HuH-7.5 (cell line): ENCODE measurements around the gene AKT1.
A peak's percentile ranks its signal among the peaks of the same experiment; 100 is the strongest.

Experiments
- DNase-seq: peaks from one replicate; pipeline ENCODE4 v3.0.0; 2011; ENCODE audit warnings: low spot score

The AKT1 gene

DNA sequence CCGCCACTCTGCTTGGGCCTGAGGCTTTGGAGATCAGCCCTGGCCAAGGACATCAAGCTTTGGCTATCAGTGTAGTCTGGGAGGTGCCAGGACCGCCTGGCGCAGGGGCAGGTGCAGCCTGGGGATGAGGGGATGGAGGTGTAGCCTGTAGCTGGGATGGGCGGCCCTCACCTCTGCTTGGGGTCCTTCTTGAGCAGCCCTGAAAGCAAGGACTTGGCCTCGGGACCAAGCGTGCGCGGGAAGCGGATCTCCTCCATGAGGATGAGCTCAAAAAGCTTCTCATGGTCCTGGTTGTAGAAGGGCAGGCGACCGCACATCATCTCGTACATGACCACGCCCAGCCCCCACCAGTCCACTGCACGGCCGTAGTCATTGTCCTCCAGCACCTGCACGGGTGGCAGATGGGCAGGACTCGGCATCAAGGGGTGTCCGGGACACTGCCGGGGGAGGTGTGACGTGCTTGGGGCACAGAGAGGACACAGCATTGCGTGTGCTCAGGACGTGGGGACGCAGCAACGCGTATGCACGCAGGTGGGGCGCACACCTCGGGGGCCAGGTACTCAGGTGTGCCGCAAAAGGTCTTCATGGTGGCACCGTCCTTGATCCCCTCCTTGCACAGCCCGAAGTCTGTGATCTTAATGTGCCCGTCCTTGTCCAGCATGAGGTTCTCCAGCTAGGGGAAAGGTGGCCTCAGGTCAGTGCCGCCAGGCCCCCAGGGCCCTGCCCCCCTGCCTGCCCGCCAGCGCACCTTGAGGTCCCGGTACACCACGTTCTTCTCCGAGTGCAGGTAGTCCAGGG, 22.6 kb downstream of the AKT1 start:
- DNase-seq, result no peak

DNA sequence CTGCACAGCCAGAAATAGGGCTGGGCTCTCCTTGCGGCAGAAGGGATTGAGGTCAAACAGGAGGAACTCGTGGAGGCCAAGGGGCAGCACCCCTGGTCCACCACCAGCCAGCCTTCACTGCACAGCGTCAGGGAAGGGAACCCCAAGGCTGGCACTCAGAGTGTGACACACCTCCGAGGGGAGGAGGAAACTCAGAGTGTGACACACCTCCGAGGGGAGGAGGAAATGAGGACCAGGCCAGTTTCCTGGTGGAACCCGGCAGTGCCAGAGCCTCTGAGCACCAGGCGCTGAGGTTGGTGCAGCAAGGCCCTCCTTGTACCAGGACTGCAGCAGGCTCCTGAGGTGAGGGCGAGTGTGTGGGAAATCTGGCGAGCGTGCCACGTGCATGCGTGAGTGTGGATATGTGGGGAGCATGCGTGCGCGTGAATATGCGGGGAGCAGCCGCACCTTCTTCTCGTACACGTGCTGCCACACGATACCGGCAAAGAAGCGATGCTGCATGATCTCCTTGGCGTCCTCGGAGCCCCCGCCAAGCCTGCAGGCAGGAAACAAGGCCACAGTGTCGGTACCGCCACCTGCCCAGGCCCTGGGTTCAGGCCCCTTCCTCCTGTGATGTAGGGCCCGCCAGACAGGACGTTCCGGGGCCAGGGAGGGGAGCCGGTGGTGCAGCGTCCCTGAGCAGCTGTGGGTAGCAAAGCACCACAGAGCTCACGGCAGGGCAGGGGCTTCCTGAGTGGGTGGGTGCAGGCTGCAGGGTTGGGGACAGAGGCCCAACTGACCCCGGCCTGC, 23.4 kb downstream of the AKT1 start:
- no peak for DNase-seq

GRCh38 chr14:104771374-104771773, 24.2 kb downstream of the AKT1 start:
- DNase-seq, result no peak

DNA sequence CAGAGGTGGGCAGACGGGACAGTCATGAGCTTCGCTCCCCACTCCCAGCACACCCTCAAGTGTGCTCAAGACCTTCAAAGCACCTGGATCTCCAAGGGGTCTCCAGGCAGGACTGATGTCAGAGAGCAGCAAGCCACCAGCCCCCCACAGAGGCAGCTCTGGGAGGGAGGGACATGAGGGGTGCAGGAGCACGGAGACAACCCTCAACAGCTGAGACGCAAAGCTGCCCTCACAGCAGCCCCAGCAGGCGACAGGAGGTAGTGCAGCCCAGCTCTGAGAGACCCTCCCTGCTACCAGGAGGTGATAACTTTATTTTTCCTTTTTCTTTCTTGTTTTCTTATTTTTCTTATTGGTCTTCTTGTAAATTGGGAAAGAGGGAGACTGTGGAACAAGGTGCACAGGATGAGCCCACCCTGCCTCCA, 24.7 kb downstream of the AKT1 start:
- no peak for DNase-seq

- DNase-seq, result no peak
These were observed 25.4 kb downstream of the AKT1 start for GRCh38 chr14:104770072-104770579.

DNA sequence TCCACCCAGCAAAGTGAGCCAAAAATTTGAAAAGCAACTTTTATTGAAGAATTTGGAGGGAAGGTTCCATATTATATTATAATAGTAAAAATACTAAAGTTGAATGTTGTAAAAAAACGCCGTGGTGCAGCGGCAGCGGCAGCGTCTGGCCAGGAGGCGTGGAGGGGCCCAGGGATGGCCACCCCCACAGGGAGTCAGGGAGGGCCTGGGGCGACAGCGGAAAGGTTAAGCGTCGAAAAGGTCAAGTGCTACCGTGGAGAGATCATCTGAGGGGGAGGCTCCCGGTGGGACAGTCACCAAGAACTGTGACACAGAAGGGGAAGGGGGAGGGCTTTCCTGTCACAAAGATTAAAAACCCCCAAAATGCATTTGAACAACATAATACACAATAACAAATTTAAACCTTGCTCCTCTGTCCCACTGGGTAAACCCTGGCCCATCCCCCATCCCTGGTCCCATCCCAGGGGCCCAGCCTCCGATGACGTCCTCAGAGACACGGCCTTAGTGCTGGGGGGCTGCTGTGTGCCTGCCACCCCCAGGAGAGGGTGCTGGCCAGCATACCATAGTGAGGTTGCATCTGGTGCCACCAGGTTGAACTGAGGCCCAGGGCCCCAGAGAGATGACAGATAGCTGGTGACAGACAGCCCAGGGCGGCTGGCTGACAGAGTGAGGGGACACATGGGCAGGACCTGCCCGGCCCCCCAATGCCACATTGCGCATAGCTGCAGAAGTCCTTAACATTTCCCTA, 26.1 kb downstream of the AKT1 start:
- no peak for DNase-seq

GRCh38 chr14:104768437-104769323, 26.9 kb downstream of the AKT1 start:
- DNase-seq, result peak; percentile 79

GRCh38 chr14:104767634-104767918, 28.0 kb downstream of the AKT1 start:
- DNase-seq, result no peak

DNA sequence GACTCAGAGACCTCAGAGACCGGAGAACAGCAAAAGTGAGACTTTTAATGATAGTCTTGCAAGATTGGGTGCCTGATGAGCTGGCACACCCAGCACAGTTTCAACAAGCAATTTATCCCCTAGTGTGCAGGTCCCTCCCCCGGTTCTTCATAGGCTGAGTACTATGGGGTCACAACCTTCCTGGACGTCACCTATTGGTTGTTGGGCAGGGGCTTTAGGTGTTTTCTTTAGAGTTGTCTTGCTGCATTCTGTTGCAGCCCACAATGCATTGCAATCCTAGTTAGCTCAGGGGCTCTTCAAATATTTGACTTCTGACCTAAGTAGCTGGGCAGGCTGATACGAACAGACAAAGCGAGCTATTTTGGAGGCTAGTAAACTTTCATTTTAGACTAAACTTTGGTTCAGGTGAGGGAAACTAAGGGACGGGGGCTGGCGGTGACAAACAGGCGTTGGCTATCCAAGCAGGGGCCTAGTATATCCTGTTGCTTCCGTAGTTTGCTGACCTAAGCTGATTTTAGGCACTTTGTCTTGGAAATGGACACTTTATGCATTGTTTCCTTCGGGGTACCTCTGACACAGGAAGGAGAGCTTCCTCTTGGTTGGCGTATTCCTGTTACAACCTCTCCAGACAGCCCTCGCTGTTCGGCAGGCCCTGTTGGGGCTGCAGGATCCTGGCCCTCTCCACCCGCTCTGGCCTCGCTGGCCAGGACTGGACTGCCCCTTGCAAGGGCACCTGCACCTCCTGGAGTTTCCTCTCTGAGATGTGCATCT, 28.5 kb downstream of the AKT1 start:
- no peak for DNase-seq

DNA sequence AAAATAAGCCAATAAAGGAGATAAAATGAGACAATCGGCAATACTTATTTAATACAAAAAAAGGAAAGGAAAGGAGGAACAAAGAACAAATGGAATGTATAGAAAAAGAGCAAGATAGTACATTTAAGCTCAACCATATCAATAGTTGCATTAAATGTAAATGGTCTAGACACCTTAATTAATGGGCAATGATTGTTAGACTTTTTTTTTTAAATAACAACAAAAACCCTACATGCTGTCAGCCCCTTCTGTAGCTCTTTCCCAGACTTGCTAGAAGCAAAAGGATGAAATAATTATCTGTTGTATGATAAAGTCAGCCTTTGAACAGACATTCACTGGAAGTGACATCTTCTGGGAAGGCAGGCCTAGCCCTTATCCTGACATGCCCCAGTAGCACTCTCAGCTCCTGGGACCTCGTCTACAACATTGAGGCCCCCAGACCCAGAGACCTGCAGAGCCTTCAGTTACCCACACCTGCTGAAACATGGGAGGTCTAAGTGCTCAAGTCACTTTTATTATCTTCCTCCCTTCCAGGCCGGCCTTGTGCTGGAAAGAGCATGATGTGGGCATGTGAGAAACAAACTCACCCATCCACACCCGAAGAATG, 29.2 kb downstream of the AKT1 start:
- DNase-seq, result no peak

- no peak for DNase-seq
These were observed 30.0 kb downstream of the AKT1 start for GRCh38 chr14:104765517-104765916.

DNA sequence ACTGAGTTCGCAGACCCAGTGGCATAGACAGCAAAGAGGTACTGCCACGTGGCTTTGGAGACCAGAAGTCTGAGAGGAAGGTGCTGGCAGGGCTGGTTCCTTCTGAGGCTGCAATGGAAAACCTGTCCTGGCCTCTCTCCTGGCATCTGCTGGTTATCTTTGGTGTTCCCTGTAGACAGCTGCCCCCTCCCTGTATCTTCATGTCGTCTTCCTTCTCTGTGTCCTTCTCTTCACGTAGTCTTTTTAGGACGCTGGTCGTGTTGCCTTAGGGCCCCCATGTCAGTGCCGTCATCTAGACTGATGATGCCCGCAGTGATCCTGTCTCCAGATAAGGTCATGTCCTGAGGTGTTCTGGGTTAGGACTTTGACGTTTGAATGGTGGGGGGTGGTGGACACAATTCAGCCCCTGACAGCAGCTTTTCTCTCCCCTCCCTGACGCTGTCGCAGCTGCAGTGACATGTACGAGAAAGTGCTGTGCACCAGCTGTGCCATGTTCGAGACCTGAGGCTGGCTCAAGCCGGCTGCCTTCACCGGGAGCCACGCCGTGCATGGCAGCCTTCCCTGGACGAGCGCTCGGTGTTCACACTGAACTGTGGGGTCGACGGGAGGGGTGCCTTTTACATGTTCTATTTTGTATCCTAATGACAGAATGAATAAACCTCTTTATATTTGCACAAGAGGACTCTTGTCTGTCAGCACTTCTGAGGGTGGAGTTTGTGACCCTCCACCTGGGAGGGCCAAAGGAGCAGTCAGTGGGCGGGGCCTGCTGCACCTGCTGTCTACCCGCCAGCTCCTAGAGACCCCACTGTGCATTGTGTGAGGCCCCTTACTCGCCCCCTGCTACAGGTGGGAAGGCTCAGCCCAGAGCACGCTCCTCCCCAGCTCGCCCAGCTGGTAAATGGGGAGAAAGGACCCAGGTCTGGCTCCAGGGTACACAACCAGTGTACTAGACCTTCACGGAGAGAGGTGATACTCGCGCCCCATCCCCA, 36.3 kb downstream of the AKT1 start:
- DNase-seq, result no peak

DNA sequence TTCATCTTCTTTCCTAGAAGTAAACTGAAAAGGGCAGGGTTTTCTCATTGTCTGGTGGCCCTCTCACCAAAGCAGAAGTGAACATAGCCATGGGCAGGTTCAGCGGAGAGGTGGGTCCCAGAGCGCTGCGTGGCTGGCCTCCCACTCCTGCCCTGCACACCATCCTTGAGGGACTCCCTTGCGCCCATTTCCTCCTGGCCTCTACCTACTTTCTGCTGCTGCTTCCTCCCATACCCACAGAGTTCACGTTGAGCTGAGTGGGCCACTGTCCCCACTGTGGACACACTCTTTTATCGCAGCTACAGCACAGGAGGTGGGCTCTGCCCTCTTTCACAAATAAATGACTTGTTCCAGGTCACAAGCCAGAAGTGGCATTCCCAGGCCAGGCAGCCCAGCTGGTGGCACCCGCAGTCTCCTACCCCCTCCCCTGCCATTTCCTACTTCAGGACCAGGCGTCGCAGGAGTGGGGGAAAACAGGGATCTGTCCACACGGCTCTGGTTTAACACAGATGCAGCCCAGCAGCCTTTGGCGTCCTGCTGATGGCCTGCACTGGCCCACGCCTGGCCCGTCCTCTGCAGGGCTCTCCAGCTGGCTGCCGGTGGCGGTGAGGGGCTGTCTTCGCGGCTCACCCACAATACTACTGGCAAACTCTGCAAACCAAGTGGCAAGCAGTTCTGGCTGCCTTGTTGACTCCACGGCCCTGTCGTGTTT, 37.7 kb downstream of the AKT1 start:
- no peak for DNase-seq

- DNase-seq, result no peak
These were observed 38.3 kb downstream of the AKT1 start for GRCh38 chr14:104757238-104757585.

DNA sequence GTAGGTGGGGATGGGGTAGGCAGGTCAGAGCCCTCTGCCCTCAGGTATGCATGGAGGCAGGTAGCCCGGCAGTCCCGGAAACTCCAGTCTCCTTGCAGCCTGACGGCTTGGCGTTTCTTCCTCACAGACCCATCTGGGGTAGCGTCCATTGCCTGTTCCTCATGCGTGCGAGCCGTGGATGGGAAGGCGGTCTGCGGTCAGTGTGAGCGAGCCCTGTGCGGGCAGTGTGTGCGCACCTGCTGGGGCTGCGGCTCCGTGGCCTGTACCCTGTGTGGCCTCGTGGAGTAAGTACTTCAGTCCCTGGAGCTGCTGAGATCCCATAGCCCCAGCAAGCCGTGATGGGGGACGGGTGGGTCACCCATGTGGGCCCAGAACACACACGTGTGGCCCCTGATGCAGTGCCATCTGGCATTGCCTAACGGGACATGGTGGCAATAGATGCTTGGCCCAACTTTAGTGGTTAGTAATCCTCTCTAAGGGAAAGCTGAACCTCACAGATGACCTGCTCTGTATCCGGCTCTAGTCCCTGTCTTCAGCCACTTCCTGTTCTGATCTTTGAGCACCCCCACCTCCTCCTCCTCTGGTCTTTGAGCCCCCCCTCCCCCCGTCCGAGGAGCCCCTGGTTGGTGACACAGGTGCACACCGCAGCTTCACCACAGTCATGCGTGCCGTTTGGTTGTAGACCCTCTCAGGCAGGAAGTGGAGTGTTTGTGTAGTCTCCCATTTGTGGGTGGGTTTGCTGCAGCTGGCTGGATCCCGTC, 38.9 kb downstream of the AKT1 start:
- DNase-seq, result no peak

DNA sequence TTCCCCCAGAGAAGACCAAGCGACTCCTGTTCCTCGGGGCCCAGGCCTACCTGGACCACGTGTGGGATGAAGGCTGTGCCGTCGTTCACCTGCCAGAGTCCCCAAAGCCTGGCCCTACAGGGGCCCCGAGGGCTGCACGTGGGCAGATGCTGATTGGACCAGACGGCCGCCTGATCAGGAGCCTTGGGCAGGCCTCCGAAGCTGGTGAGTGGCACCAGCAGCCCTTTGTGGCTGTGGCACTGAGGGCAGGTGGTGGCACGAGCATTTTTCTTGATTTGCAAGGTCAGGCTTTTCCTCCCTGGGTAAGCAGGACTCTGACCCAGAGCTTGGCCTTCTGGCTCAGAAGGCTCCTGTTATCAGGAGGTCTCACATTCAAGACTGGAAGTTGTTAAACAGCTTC, 39.9 kb downstream of the AKT1 start:
- DNase-seq, result no peak

GRCh38 chr14:104754213-104754851, 41.2 kb downstream of the AKT1 start:
- no peak for DNase-seq
